A673 (cell line): ENCODE measurements around the gene TMEM8B.

Source experiments
- EZH2 ChIP-seq: fragments of 200-600 bp; sonication (generic); IDR thresholded peaks from 2 replicates; pipeline ENCODE4 v1.6.1; 2017; ENCODE audit warnings: borderline replicate concordance, low read depth, mild to moderate bottlenecking, mixed read lengths, antibody characterized with exemption, low read length; ENCODE audit not compliant: poor library complexity, severe bottlenecking
- TF ChIP-seq, protein P1 (sequence below): fragments of 300-800, 200-600 bp; sonication (generic); conservative IDR thresholded peaks from 2 replicates; pipeline ENCODE4 v1.5.1; 2017; ENCODE audit warnings: low read depth, mild to moderate bottlenecking, antibody characterized with exemption, low read length, moderate library complexity, mixed read lengths

DNA sequence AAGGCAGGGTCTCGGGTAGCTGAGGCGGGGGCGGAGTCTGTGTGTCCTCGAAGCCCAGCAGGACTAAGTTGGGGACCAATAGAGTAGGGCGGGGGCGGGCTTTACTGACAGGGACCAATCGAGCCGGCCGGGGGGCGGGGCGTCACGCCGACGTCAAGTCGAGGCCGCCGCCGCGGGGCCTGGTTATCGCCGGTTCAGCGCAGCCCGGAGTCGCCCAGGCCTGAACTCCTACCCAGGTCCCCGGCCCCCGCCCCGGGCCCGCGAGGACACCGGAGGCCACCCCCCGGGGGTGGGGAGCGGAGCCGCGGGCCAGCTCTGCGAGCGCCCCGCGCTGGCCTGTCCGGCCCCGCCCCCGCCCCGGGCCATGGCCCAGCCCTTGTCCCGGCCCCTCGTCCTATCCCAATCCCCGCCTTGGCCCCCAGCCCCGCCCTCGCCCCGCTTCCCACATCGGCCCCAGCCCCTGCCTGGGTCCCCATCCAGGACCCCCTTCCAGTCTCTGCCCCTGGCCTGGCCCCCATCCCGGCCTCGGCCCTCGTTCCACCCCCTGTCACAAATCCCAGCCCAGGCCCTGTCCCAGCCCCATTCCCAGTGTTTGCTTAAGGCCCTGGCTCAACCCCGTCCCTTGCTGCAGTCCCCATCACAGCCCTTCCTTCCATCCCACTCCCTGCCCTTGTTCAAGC is at the start of gene TMEM8B:
- TF ChIP-seq, protein P1, sequence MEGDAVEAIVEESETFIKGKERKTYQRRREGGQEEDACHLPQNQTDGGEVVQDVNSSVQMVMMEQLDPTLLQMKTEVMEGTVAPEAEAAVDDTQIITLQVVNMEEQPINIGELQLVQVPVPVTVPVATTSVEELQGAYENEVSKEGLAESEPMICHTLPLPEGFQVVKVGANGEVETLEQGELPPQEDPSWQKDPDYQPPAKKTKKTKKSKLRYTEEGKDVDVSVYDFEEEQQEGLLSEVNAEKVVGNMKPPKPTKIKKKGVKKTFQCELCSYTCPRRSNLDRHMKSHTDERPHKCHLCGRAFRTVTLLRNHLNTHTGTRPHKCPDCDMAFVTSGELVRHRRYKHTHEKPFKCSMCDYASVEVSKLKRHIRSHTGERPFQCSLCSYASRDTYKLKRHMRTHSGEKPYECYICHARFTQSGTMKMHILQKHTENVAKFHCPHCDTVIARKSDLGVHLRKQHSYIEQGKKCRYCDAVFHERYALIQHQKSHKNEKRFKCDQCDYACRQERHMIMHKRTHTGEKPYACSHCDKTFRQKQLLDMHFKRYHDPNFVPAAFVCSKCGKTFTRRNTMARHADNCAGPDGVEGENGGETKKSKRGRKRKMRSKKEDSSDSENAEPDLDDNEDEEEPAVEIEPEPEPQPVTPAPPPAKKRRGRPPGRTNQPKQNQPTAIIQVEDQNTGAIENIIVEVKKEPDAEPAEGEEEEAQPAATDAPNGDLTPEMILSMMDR: no peak
- no peak for TF ChIP-seq EZH2
